Activated T-helper 2 cell treated with anti-CD3 and anti-CD28 coated beads, Interferon-gamma antibody, Interleukin-2, Interleukin-4, amounts not matched to agents 10 μg/mL and 5 μg/mL and 100 μg/mL, durations not matched to agents 14 hours and 24 hours and 36 hours (primary cell): Measurements from ENCODE around the gene FAM171A2. TPM values are rescaled to one million over a fixed set of nuclear protein-coding genes. Genes with fewer than 3 reads are reported as not detected.

Experiments
- DNase-seq: peaks from one replicate; pipeline ENCODE4 v3.0.0; 2021; ENCODE audit warnings: low spot score
- H3K27ac Mint-ChIP-seq: one replicate; pipeline ENCODE4 v1.8.0; 2021; ENCODE audit warnings: mixed read lengths
- H3K27me3 Mint-ChIP-seq: one replicate; pipeline ENCODE4 v1.8.0; 2021; ENCODE audit warnings: low read depth, mixed read lengths
- H3K36me3 Mint-ChIP-seq: one replicate; pipeline ENCODE4 v1.8.0; 2021; ENCODE audit warnings: low read depth, mixed read lengths
- H3K4me1 Mint-ChIP-seq: one replicate; pipeline ENCODE4 v1.8.0; 2021; ENCODE audit warnings: low read depth, mixed read lengths
- H3K4me3 Mint-ChIP-seq: one replicate; pipeline ENCODE4 v1.8.0; 2021; ENCODE audit warnings: low read depth, mild to moderate bottlenecking, moderate library complexity, mixed read lengths
- H3K9me3 Mint-ChIP-seq: one replicate; pipeline ENCODE4 v1.8.0; 2021; ENCODE audit warnings: mixed read lengths
- intact Hi-C: fragments of 100-400 bp; cut with micrococcal nuclease; formaldehyde crosslinking; loops from one replicate; pipeline ENCODE4 v1.15.1; 2023
- total RNA-seq: library from RNA; stranded (reverse); gene quantifications from 2 replicates; pipeline ENCODE4 v1.2.3, GENCODE V29; 2022

The FAM171A2 gene
- total RNA-seq, 1 donor from 2014 or later, result 0.32 TPM

DNA sequence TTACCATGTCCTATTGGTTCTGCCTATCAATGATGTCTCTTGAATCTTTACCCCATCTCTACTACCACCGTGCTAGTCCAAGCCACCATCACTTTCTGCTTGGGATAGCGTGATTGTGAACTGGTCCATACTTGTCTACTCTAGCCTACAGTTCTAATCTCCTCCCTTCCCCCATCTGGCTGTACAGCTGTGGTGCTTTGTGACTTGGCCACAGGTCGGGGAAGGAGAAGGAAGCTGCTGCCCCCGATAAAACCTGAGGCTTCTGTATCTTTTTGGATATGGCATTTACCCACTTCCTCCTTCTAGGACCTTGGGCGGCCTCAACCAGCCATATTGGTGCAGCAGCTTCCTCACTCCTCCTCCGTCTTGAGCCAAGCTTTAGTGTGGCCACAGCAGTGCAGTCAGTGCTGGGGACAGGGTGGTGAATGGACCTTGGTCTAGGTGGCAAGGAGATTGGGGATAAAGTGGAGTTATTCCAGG is 26.1 kb upstream of the FAM171A2 start:
- H3K4me1 Mint-ChIP-seq, result peaks cover 18% of the 10 kb centered on the region
- no peak for DNase-seq
- H3K9me3 Mint-ChIP-seq, result no peaks in the 10 kb centered on the region
- H3K36me3 Mint-ChIP-seq, result no peaks in the 10 kb centered on the region
- H3K4me3 Mint-ChIP-seq, result no peak overlapping the region
- intact Hi-C loops, result no loop called here
- H3K27ac Mint-ChIP-seq, result no peak overlapping the region
- peaks cover 4% of the 10 kb centered on the region for H3K27me3 Mint-ChIP-seq

DNA sequence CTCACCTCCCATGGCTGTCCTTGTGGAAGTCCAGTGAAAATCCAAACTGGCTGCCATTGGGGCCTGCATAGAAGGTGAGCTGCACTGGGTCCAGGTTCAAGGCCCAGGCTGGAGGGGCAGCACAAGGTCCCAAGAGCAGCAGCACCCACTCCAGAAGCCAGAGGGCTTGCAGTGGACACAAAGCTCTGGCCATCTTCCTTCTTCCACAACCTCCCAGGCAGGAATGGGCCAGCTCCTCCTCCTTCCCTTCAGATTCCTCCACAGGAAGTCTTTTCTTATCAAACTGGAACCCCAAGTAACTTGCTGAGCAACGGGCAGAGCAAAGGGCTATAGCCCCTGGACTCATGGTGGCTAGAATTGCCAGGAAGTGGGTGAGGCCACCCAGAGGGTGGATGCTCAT is 25.6 kb upstream of the FAM171A2 start, which contains the start of gene ITGA2B:
Gene ITGA2B (minus strand): TSS at position 369 of the 400 bp plus-strand sequence. CDS start 176 bp downstream, at position 193.
- DNase-seq, result no peak
- no peak within 1 kb of the TSS for H3K27ac Mint-ChIP-seq
- peaks cover 7% of the 10 kb centered on the region for H3K27me3 Mint-ChIP-seq
- H3K4me1 Mint-ChIP-seq, result peaks cover 18% of the 10 kb centered on the region
- no peaks in the 10 kb centered on the region for H3K36me3 Mint-ChIP-seq
- no peaks in the 10 kb centered on the region for H3K9me3 Mint-ChIP-seq
- H3K4me3 Mint-ChIP-seq, result no peak within 1 kb of the TSS
- intact Hi-C loops, result no loop called here

DNA sequence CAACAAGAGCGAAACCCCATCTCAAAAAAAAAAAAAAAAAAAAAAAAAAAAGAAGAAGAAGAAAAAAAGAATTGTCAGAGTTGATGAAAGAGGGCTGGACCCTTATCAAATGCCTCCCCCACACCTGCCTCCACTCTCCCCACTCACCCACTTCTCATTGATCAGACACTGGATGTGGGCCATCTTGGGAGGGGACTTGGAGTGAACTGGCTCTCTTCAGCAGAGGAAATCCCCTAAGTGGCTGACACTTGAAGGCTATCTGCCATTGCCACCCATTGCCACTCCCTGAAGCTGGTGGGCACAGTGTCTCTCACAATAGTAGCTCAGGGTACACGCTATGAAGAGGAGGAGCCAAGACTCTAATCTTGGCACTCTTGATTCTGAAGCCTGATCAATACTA is 24.2 kb upstream of the FAM171A2 start:
- Mint-ChIP-seq H3K9me3 (no peaks in the 10 kb centered on the region), H3K27me3 (peaks cover 14% of the 10 kb centered on the region), H3K27ac (no peak overlapping the region), H3K4me3 (no peak overlapping the region), H3K4me1 (peaks cover 11% of the 10 kb centered on the region), H3K36me3 (no peaks in the 10 kb centered on the region)
- intact Hi-C loops, result no loop called here
- DNase-seq, result no peak

DNA sequence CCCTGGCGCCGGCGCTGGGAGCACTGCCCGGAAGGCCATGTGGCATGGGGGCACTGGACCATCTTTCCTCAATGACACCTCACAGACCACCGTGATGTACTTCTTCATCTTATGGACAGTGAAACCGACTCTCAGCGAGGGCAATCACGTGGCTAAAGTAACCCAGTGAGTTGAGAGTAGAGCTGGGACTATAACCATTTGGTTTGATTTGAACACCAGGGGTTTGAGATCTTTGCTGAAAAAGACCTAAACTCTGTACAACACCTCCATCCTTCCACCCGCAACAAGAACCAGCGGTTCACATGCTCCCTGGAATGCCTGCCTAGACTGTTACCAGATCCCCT is 22.5 kb upstream of the FAM171A2 start:
- peaks cover 11% of the 10 kb centered on the region for H3K4me1 Mint-ChIP-seq
- H3K27me3 Mint-ChIP-seq, result peaks cover 22% of the 10 kb centered on the region
- DNase-seq, result no peak
- no peaks in the 10 kb centered on the region for H3K9me3 Mint-ChIP-seq
- H3K27ac Mint-ChIP-seq, result peak overlapping the region; percentile 35
- peak overlapping the region; percentile 70 for H3K4me3 Mint-ChIP-seq
- H3K36me3 Mint-ChIP-seq, result no peaks in the 10 kb centered on the region
- intact Hi-C loops, result no loop called here

DNA sequence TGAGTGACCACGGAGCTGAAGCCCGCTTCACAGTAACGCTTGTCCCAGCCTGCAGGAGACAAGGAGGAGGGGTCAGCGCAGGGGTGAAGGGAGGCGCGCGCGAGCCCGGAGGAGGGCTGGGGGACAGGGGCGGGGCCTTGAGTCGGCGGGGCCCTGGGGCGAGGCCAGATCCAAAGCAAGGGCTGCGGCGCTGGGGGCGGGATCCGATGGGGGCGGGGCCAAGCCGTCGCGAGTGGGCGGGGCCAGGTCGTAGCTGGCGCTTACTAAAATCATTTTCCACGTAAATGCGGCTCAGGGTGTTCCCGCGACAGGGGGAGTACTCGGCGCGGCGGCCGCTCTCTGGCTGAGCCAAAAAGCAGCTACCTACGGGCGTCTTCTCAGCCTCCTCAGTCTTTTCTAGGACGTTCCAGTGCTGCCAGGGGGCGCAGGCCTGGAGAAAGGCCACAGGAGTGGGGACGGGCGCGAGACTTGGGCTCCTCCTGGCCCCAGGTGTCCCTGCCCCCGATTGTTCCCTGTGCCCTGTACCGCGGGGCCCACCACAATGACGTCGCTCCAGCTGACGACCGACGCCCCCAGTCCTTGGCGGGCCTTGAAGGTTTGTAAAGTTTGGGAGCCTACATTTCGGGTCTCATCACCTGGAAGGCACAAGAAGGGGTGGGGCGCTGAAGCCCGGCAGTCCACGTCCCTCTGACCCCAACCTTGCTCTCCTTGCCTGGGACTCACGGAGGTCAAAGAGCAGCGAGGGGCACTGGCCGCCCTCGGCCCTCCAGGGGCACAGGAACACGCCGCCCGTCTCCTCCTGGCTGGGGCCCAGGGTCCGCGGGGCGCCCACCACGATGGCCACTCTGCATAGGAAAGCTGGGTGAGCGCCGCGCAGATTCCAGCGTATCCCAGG is 21.9 kb upstream of the FAM171A2 start:
- no peaks in the 10 kb centered on the region for H3K9me3 Mint-ChIP-seq
- H3K27ac Mint-ChIP-seq, result no peak overlapping the region
- intact Hi-C loops, result no loop called here
- peaks cover 11% of the 10 kb centered on the region for H3K4me1 Mint-ChIP-seq
- H3K27me3 Mint-ChIP-seq, result peaks cover 22% of the 10 kb centered on the region
- H3K36me3 Mint-ChIP-seq, result no peaks in the 10 kb centered on the region
- DNase-seq, result peak; percentile 82
- H3K4me3 Mint-ChIP-seq, result peak overlapping the region; percentile 70

DNA sequence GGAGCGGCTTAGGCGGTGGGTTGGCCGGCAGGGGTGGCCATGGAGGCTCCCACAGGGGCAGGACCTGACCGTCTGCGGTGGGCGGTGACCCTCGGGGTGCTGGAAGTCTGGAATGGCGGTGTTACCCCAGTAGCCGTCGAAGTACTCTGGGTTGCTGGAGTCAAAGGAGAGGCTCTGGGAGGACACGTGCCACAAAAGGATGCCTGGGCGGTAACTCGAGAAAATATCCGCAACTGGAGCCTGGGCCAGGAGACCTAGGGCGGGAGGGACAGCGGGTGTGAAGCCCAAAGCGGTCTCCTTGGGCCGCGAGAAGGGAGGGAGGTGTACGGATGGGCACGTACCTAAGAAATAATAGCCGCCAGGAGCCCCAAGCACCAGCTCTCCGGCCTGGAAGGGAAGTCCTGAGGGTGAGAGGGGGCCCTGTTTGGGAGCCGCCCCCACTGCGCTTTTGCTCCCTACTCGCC is 21.2 kb upstream of the FAM171A2 start:
- H3K36me3 Mint-ChIP-seq, result no peaks in the 10 kb centered on the region
- no peak overlapping the region for H3K27ac Mint-ChIP-seq
- no peak for DNase-seq
- intact Hi-C loops, result no loop called here
- H3K4me1 Mint-ChIP-seq, result peaks cover 9% of the 10 kb centered on the region
- H3K4me3 Mint-ChIP-seq, result peak overlapping the region; percentile 69
- peaks cover 22% of the 10 kb centered on the region for H3K27me3 Mint-ChIP-seq
- H3K9me3 Mint-ChIP-seq, result no peaks in the 10 kb centered on the region

DNA sequence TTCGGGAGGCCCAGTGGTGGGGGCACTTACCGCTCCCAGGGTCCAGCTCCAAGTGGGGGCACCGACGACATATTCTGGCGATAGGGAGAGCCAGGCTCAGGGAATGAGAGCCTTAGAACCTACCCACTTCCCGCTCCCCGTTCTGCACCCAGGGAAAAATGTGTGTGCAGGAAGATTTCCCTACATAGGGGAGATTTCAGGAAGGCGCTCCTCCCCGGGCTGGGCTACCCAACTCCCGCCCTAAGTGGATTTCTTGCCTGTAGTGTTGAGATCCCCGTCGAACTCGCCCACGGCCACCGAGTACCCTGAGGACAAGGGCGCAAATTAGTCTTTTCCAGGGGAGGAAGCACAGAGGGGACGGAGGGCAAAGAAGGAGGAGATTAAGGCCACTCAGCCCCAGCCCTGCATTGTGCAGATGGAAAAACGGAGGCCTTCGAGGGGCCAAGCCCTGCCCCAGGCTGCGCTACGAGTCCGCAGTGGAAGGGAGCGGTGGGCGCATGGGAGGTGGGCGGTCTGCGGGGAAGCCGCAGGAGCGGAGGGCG is 20.7 kb upstream of the FAM171A2 start:
- DNase-seq, result no peak
- intact Hi-C loops, result no loop called here
- H3K36me3 Mint-ChIP-seq, result no peaks in the 10 kb centered on the region
- H3K4me1 Mint-ChIP-seq, result peaks cover 4% of the 10 kb centered on the region
- H3K4me3 Mint-ChIP-seq, result peak overlapping the region; percentile 60
- H3K9me3 Mint-ChIP-seq, result no peaks in the 10 kb centered on the region
- H3K27me3 Mint-ChIP-seq, result peaks cover 22% of the 10 kb centered on the region
- no peak overlapping the region for H3K27ac Mint-ChIP-seq

DNA sequence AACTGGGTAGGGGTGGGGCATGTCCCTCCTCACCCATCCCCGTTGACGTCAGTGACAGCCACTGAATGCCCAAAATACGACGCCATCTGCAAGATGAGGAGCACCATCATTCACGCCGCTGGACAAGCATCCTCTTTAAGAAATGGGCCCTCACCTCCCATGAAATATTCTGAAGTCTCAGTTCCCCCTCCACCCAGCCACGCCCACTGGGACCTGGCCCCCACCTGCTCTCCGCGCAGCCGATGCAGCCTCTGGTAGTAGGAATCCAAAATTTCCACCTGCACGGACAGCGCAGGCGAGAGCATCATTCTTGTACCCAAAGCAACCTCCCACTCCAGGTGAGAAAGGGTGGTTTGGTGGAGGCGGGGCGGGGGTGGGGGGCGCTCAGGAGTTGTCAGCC is 20.2 kb upstream of the FAM171A2 start:
- intact Hi-C loops, result no loop called here
- Mint-ChIP-seq H3K4me1 (peaks cover 4% of the 10 kb centered on the region), H3K9me3 (no peaks in the 10 kb centered on the region), H3K4me3 (no peak overlapping the region), H3K27me3 (peaks cover 22% of the 10 kb centered on the region), H3K27ac (no peak overlapping the region), H3K36me3 (no peaks in the 10 kb centered on the region)
- DNase-seq, result no peak

DNA sequence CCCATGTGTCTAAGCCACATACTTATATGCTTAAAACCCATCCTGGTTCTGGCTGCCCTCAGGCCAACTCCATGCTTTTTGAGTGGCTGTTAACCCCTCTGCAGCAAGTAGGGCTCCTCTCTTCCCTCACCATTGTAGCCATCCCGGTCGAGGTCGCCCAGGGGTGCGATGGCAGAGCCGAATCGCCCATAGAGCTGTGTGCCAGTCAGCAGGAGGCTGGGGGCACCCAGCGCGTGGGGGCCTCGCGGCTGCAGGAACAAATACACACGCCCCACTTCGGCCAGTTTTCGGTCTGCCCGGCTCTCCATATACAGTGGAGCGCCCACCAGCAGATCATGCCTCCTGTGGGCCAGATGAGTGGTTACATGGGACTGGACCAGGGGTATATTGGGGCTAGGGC is 19.7 kb upstream of the FAM171A2 start:
- peaks cover 22% of the 10 kb centered on the region for H3K27me3 Mint-ChIP-seq
- no peak overlapping the region for H3K27ac Mint-ChIP-seq
- H3K9me3 Mint-ChIP-seq, result no peaks in the 10 kb centered on the region
- no peaks in the 10 kb centered on the region for H3K36me3 Mint-ChIP-seq
- peaks cover 4% of the 10 kb centered on the region for H3K4me1 Mint-ChIP-seq
- DNase-seq, result no peak
- intact Hi-C loops, result no loop called here
- H3K4me3 Mint-ChIP-seq, result no peak overlapping the region

DNA sequence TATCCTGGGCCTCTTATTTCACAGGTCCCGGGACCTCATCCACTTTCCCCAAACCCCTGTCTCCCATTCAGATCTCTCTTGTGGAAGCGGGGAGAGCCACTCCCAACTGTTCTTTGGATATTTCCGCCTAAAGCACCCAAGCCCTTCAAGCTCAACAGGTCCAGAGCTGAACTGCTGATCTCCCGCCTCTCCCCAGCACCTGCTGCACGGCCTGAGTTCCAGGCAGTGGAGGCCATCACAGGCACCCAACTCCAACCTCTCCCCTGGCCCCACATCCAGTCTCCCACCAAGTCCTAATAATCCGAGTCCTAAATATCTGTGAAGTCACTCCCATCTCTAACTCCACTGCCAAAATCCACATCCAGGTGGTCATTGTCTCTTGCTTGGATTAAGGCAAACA is 19.3 kb upstream of the FAM171A2 start:
- peaks cover 4% of the 10 kb centered on the region for H3K4me1 Mint-ChIP-seq
- DNase-seq, result no peak
- H3K4me3 Mint-ChIP-seq, result no peak overlapping the region
- intact Hi-C loops, result no loop called here
- H3K36me3 Mint-ChIP-seq, result no peaks in the 10 kb centered on the region
- no peaks in the 10 kb centered on the region for H3K9me3 Mint-ChIP-seq
- peaks cover 22% of the 10 kb centered on the region for H3K27me3 Mint-ChIP-seq
- no peak overlapping the region for H3K27ac Mint-ChIP-seq

DNA sequence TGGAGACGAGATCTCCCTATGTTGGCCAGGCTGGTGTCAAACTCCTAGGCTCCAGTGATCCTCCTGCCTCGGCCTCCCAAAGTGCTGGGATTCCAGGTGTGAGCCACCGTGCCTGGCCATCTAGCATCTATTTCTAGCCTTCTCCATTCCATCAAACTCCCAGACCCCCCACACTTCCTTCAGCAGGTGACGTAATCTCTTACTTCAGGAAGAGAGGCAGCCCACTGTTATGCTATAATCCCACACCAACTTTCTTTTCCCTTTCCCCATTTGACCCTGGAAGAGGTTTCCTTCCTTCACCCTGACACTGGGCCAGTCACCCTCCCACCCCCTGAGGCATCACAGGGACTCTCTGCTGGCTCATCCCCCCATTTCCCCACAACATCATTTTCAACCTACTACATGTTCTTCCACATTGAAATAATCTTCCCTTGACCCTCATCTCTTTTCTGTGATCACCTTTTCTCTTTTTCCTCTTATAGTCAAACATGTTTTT is 18.2 kb upstream of the FAM171A2 start:
- H3K27me3 Mint-ChIP-seq, result peaks cover 22% of the 10 kb centered on the region
- no peak overlapping the region for H3K4me3 Mint-ChIP-seq
- H3K4me1 Mint-ChIP-seq, result peaks cover 4% of the 10 kb centered on the region
- H3K27ac Mint-ChIP-seq, result no peak overlapping the region
- intact Hi-C loops, result no loop called here
- H3K9me3 Mint-ChIP-seq, result no peaks in the 10 kb centered on the region
- H3K36me3 Mint-ChIP-seq, result no peaks in the 10 kb centered on the region
- DNase-seq, result no peak

DNA sequence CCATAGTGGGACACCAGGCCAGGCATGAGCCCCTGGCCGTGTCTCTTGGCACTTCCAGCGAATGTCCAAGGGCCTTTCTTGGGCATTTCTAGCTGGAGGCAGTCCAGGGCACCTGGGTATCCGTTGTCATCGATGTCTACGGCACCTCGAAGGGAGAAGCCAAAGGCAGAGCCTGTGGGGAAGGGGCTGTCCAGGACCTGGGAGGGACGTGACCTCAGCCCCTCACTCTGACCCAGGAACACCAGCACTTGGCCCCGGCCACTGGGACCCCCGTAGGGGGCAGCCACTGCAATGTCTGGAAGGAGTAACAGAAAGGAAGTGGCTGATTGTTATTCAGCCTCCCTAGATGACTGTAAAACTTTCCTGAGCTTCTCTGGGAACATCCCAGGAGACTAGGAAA is 17.1 kb upstream of the FAM171A2 start:
- H3K4me1 Mint-ChIP-seq, result peaks cover 2% of the 10 kb centered on the region
- intact Hi-C loops, result no loop called here
- no peak overlapping the region for H3K27ac Mint-ChIP-seq
- no peaks in the 10 kb centered on the region for H3K36me3 Mint-ChIP-seq
- no peaks in the 10 kb centered on the region for H3K9me3 Mint-ChIP-seq
- no peak for DNase-seq
- H3K4me3 Mint-ChIP-seq, result no peak overlapping the region
- peaks cover 20% of the 10 kb centered on the region for H3K27me3 Mint-ChIP-seq

DNA sequence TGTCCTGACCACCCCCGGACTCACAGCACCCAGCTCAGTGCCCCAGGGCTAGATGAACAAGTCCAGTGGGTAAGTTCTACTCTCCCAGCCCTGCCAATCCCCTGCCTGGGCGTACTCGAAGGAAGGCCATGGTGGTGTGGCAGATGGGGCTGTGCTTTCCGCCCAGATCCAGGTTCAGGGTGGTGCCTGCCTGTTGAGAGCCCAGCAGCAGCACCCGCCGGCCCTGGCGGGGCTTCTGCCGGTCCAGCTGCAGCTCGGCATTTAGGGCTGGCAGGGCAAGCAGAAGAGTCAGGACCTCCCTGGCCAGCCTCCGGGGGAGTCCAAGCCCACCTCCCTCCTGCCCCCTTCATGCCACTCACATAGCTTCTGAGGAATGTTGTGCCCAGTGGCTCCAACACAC is 16.2 kb upstream of the FAM171A2 start:
- intact Hi-C loops, result no loop called here
- no peaks in the 10 kb centered on the region for H3K36me3 Mint-ChIP-seq
- peaks cover 1% of the 10 kb centered on the region for H3K4me1 Mint-ChIP-seq
- H3K4me3 Mint-ChIP-seq, result no peak overlapping the region
- no peak for DNase-seq
- no peak overlapping the region for H3K27ac Mint-ChIP-seq
- no peaks in the 10 kb centered on the region for H3K9me3 Mint-ChIP-seq
- peaks cover 19% of the 10 kb centered on the region for H3K27me3 Mint-ChIP-seq
